Chondrocyte (in vitro differentiated cells): ENCODE results near the gene TTC36. TPM values are rescaled to one million over a fixed set of nuclear protein-coding genes. Genes with fewer than 3 reads are reported as not detected.

ENCODE experiments used
- DNase-seq: peaks from one replicate; pipeline ENCODE4 v3.0.0; 2021; ENCODE audit warnings: mixed read lengths, low spot score
- H3K27ac Mint-ChIP-seq: one replicate; pipeline ENCODE4 v1.8.0; 2021; ENCODE audit warnings: mild to moderate bottlenecking, moderate library complexity, mixed read lengths; ENCODE audit not compliant: unreplicated experiment
- H3K27me3 Mint-ChIP-seq: 2 replicates; pipeline ENCODE4 v1.8.0; 2021; ENCODE audit warnings: low read depth, mixed read lengths
- H3K36me3 Mint-ChIP-seq: 2 replicates; pipeline ENCODE4 v1.8.0; 2021; ENCODE audit warnings: low read depth, mixed read lengths
- H3K4me1 Mint-ChIP-seq: 2 replicates; pipeline ENCODE4 v1.8.0; 2021; ENCODE audit warnings: low read depth, mild to moderate bottlenecking, mixed read lengths
- H3K4me3 Mint-ChIP-seq: one replicate; pipeline ENCODE4 v1.8.0; 2021; ENCODE audit warnings: mild to moderate bottlenecking, moderate library complexity, mixed read lengths; ENCODE audit not compliant: unreplicated experiment
- H3K9me3 Mint-ChIP-seq: 2 replicates; pipeline ENCODE4 v1.8.0; 2021; ENCODE audit warnings: low read depth, mixed read lengths
- total RNA-seq: library from RNA; stranded (reverse); gene quantifications from 3 replicates; pipeline ENCODE4 v1.2.1, GENCODE V29; 2021
- TF ChIP-seq, protein P1 (sequence below): fragments of 200-600 bp; sonication (generic); IDR thresholded peaks from 2 replicates; pipeline ENCODE4 v1.5.0; 2021; ENCODE audit warnings: antibody characterized with exemption, mild to moderate bottlenecking, moderate library complexity

Gene TTC36
- total RNA-seq, 1 donor from 2014 or later: 0.27 TPM

DNA sequence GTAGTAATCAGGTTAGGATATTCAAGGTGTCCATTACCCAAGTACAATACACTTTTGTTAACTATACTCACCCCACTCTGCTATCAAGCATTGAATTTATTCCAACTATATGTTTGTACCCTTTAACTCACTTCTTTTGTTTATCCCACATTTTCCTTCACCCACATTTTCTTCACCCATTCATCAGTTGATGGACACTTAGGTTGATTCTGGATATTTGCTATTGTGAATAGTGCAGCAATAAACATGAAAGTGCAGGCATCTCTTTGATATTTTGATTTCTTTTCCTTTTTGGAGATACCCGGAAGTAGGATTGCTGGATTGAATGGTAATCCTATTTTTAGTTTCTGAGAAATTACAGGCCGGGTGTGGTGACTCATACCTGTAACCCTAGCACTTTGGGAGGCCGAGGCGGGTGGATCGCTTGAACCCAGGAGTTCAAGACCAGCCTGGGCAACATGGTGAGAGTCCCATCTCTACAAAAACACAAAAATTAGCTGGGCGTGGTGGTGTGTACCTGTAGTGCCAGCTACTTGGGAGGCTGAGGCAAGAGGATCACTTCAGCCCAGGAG is 10.2 kb downstream of the TTC36 start:
- Mint-ChIP-seq H3K4me3 (no peak overlapping the region), H3K27ac (no peak overlapping the region), H3K4me1 (peaks cover 7% of the 10 kb centered on the region), H3K36me3 (peaks cover 5% of the 10 kb centered on the region), H3K27me3 (no peaks in the 10 kb centered on the region), H3K9me3 (peaks cover 2% of the 10 kb centered on the region)
- no peak for DNase-seq
- TF ChIP-seq, protein P1, sequence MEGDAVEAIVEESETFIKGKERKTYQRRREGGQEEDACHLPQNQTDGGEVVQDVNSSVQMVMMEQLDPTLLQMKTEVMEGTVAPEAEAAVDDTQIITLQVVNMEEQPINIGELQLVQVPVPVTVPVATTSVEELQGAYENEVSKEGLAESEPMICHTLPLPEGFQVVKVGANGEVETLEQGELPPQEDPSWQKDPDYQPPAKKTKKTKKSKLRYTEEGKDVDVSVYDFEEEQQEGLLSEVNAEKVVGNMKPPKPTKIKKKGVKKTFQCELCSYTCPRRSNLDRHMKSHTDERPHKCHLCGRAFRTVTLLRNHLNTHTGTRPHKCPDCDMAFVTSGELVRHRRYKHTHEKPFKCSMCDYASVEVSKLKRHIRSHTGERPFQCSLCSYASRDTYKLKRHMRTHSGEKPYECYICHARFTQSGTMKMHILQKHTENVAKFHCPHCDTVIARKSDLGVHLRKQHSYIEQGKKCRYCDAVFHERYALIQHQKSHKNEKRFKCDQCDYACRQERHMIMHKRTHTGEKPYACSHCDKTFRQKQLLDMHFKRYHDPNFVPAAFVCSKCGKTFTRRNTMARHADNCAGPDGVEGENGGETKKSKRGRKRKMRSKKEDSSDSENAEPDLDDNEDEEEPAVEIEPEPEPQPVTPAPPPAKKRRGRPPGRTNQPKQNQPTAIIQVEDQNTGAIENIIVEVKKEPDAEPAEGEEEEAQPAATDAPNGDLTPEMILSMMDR: no peak

DNA sequence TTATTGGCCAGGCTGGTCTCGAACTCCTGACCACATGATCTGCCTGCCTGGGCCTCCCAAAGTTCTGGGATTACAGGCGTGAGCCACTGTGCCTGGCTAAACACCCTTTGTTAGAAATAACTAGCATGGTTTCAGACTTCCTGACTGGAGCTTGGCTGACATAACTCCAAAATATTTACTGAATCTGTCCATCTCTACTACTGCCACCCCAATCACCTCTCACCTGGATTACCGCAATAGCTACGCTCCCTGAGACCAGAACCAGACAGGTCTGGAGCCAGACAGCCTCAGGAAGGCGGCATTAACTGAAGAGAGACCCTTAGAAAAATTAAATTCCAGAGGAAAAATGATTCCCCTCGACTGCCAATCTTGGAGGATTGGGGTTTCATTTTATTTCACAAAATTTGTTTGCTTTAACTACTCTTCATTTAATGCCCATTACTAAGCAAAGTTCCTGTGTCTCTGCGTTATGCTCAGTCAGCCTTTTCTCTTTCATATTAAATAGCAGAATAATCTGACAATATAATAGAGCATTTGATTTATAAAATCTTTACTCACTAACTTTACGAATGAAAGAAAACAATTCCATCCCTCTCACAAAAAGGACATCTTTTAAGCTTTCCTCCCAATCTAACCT is 16.9 kb downstream of the TTC36 start:
- Mint-ChIP-seq H3K4me3 (no peak overlapping the region), H3K27me3 (no peaks in the 10 kb centered on the region), H3K9me3 (no peaks in the 10 kb centered on the region), H3K36me3 (peaks cover 11% of the 10 kb centered on the region), H3K27ac (no peak overlapping the region), H3K4me1 (no peaks in the 10 kb centered on the region)
- no peak for DNase-seq
- TF ChIP-seq, protein P1: no peak

DNA sequence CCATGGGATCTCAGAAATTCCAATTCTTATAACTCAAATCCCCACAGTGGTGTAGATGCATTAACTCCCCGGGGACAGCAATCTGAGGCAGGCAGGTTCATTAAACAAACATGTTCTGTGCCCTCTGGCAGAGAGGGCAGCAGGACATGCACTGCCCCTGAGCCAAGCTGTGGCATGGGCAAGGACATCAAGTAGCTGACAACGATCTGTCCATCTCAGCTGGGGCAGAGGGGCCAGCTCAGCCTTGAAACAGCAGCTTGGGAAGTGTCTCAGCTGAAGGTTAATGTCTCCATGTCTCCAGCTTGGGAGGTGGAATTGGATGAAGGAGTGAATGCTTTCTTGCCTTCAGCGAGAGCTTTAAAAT is 17.4 kb downstream of the TTC36 start:
- no peaks in the 10 kb centered on the region for H3K9me3 Mint-ChIP-seq
- TF ChIP-seq, protein P1: no peak
- H3K4me1 Mint-ChIP-seq: no peaks in the 10 kb centered on the region
- no peak overlapping the region for H3K4me3 Mint-ChIP-seq
- no peak for DNase-seq
- peaks cover 11% of the 10 kb centered on the region for H3K36me3 Mint-ChIP-seq
- H3K27me3 Mint-ChIP-seq: no peaks in the 10 kb centered on the region
- H3K27ac Mint-ChIP-seq: no peak overlapping the region

DNA sequence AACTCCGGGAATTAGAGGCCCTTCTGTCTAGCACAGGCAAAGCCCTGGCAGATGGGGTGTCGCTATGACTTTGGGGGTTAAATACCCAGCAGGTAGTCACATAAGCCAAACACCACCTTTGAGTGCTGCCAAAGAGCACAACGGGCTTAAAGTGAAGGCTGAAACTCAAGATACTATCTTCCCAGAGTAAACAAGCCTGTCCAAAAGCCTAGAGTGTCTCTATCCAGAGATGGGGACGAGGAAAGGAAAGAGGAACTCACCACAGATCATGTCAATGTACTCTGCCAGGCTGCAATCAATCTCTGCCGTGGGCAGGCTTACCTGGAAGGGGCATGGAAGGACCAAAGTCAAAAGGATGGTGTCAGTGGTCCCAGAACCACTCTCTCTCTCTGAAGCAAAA is 18.3 kb downstream of the TTC36 start:
- no peak for DNase-seq
- Mint-ChIP-seq H3K4me1 (no peaks in the 10 kb centered on the region), H3K36me3 (peaks cover 9% of the 10 kb centered on the region), H3K27me3 (no peaks in the 10 kb centered on the region), H3K4me3 (no peak overlapping the region), H3K27ac (no peak overlapping the region), H3K9me3 (no peaks in the 10 kb centered on the region)
- TF ChIP-seq, protein P1: no peak

DNA sequence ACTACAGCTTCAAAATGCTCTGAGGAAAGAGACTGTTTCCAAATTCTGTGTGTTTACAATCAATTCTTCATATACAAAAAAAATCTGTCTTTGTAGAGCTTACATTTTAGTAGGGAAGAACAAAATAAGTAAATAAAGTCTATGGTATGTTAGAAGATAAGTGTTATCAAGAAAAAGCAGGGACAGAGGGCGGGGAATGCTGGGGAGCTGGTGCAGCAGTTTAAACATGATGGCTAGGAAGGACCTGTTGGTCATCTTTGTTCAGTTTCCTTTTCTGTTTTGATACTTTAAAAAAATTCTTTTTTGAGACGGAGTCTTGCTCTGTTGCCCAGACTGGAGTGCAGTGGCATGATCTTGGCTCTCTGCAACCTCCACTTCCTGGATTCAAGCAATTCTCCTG is 19.9 kb downstream of the TTC36 start:
- no peak overlapping the region for H3K4me3 Mint-ChIP-seq

More for the DNA sequence above, 19.9 kb downstream of the TTC36 start:
- DNase-seq: no peak
- H3K36me3 Mint-ChIP-seq: peaks cover 11% of the 10 kb centered on the region
- peak overlapping the region; percentile 5 for H3K27ac Mint-ChIP-seq
- H3K9me3 Mint-ChIP-seq: no peaks in the 10 kb centered on the region
- H3K4me1 Mint-ChIP-seq: no peaks in the 10 kb centered on the region
- no peaks in the 10 kb centered on the region for H3K27me3 Mint-ChIP-seq
- TF ChIP-seq, protein P1: no peak
